ENCODE data around the gene AWAT2.
"Not testable (repeated sequence)": the region's sequence is repeated elsewhere in the genome, so short reads cannot be mapped to it uniquely, and the experiment has no call there.

Gene AWAT2

DNA sequence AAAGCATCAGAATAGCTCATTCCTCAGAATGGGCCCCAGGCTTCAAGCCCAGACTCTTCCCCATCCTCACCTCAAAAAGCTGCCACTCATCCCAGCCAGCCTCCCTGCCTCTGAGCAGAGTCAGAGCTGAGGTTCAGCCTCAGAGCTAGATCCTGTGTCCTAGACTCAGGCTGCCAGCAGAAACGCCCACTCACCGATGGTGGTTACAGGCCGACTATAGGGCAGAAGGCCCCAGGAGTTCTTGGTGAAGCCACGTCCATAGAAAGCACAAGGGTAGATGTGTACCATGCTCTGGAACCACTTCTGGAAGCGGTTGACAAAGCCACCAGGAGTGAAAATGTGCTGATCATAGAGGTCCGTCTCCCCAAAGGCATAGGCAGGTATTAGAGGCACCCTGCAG is 7.7 kb downstream of the AWAT2 start:
- DNase-seq (ENCODE audit: low spot score), result no peak

DNA sequence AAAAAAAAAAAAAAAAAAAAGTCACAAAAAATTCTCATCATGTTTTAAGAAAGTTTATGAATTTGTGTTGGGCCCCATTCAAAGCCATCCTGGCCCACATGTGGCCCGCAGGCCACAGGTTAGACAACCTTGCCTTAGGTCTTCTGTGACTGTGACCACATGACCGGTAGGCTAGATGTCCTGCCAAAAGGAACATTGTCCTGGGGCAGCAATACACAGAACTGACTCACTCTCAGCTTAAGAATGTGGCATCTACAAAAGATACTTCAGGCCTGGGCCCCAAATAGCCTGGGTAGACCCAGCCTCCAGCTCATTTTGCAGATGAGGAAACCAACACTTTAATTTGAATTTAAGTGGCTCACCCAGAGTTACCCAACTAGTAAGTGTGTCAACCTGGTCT is 10.0 kb downstream of the AWAT2 start:
- no peak for DNase-seq (ENCODE audit: low spot score)

GRCh38 chrX:70038951-70039350 is 10.8 kb downstream of the AWAT2 start:
- DNase-seq (ENCODE audit: low spot score), result no peak

DNA sequence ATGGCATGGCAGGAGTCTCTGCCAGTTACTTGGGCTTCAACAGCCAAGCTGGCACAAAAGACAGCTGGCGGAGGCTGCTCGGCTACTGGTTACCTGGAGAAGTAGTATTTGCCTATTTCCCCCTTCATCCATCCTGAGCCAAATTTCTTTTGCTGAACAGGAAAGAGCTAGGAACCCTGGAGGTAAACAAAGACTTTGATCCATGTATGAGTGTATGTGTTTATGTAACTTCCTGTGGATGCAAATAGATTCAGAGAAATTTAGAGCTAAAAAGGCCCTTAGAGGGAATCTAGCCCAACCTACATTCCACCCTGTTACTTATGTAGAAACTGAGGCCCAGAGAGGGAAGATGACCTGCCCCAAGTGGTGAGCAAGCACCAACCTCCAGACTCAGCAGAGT is 11.2 kb downstream of the AWAT2 start:
- no peak for DNase-seq (ENCODE audit: low spot score)

DNA sequence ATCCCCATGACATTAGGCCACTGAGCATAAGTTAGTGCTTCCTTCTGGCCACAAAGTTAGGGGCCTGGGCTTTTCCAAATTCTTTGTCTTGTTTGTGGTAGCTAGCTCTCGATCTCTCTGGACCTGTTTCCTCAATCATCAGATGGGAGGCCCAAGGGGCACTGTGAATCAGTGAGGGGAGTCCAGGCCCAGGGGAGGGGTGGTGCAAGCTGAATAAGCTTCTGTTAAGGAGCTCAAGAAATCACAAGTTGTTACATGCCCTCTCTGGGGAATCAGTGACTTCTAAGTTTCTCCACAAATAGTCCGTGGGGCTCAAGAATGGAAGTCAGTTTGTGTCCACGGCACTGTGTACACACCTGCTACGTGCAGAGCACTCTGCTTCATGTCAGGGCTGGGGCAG is 15.1 kb downstream of the AWAT2 start:
- no peak for DNase-seq (ENCODE audit: low spot score)

- no peak for DNase-seq (ENCODE audit: low spot score)
Observed at GRCh38 chrX:70033348-70034051, 16.2 kb downstream of the AWAT2 start.

GRCh38 chrX:70032792-70033191 is 16.9 kb downstream of the AWAT2 start:
- DNase-seq (ENCODE audit: low spot score), result no peak

- peak; percentile 45 for DNase-seq (ENCODE audit: low spot score)
Observed at GRCh38 chrX:70030301-70030767, 19.4 kb downstream of the AWAT2 start.

DNA sequence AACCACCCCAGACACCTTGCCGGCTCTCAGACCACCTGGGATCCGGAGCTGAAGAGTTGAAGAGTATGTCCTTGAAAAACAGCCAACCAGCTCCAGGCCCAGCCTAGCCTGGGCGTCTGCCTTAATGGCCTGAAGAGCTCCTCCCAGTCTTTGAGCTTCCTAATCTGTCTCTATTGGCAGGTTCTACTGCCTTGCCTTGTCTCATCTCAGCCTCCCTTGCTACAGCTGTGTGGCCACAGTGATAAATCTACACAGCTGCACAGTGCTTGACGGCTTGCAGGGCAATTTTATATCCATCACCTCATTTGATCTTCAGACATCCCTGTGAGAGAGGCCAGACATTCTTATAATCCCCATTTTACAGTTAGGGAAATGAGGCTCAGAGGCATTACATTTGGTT is 19.9 kb downstream of the AWAT2 start:
- no peak for DNase-seq (ENCODE audit: low spot score)

DNA sequence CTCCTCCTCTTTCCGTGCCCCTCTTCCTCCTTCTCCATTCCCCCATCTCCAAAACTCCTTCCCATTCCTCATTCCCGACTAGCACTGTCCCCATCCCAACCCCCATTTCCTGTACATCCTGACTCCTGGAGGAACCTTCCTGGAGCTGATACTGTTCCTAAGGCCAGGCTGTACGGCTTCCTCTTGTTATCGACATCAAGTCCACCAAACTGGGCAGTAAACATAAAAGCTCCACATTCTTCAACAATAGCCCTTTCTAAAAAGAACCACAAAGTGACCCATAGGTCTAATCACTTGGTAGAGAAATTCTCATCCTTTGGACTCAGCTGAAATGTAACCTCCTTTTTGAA is 22.9 kb downstream of the AWAT2 start:
- DNase-seq (ENCODE audit: low spot score), result no peak

DNA sequence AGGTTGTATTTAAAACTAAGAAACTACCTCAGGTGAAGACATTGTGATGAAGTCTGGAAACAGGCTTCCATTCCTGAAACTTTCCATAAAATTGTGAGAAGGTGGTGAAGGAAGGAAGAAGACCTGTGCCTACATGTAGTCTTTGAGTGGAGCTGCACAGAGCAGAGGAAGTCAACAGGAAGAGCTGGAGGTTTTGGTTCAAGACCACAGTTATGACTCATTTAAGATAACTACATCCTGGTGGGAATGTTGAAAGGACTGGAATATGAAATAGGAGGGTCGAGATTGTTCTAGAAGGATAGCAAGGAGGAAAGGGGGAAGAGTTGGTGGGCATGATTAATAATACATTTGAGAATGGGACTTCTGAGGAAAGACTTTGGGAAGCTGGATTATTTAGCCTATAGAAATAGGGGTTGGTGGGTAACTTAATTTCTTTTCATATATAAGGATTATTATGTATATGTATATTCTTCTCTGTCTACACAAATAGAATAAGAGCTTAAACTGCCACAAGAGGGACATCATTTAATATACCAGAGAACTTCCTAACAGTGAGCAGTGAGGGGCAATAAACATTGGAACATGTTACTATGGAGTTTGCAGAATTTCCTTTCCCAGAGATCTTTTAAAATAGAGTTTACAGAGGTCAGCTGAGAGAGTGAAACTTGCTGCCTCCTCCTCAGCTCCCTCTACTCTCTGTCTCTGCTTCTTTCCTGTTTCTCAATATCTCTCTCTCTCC is 23.5 kb downstream of the AWAT2 start:
- no peak for DNase-seq (ENCODE audit: low spot score)

- no peak for DNase-seq (ENCODE audit: low spot score)
Observed at GRCh38 chrX:70025464-70025863, 24.3 kb downstream of the AWAT2 start.

- no peak for DNase-seq (ENCODE audit: low spot score)
Observed at GRCh38 chrX:70022616-70023015, 27.1 kb downstream of the AWAT2 start.

- peak; percentile 19 for DNase-seq (ENCODE audit: low spot score)
Observed at GRCh38 chrX:70016513-70016912, 33.2 kb downstream of the AWAT2 start.

DNA sequence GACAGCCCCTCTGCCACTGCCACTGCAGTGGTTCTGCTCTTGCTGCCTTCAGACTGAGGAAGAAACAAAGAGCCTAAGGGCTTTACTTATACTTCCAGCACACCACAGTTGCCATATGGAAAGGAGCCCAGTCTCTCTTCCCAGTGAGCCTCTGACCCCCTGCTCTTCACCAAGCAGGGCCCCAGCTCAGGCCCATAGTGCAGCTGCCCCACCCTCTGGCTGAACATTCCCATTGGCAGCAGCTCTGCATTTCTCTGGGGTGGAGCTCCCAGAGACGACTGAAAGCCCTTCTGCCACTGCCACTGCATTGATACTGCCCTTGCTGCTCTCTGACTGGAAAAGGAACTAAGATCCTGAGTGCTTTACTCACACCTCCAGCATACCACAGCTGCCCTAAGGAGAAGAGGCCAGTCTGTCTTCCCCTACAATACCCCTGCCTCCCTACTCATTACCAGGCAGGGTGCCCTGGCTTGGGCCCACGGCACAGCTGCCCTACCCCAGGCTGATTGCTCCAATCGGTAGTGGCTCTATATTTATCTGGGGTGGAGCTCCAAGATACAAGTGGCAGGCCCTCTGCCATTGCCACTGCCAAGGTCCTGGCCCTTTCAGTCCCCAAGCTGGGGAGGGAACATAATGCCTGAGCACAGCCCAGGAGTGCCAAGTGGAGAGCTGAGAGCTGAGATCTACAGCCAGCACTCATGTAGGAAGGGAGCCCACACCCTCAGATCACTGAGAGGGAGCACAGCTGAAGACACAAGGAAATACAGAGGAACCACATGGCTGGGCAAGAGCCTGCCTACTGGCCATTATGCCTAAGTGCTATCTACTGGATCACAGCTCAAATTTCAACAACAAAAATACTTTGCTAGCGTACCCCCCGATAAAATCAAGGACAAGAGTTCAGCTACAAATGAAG is 36.0 kb downstream of the AWAT2 start:
- DNase-seq (ENCODE audit: low spot score), result no peak

DNA sequence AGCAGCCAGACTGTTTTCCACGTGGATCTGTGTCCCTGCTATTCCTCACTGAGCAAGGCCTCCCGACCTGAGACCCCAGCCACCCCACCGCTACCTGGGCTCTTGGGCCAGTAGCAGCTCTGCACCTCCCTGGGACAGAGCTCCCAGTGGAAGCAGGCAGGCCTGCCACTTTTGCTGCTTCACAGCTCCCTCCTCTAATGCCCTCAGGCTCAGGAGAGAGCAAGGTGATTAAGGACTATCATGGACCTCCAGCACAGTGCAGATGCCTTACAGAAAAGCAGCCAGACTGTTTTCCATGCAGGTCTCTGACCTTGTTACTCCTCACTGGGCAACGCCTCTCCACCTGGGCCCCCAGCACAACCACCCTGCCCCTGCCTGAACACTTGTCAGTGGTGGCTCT is 37.0 kb downstream of the AWAT2 start:
- no peak for DNase-seq (ENCODE audit: low spot score)

DNA sequence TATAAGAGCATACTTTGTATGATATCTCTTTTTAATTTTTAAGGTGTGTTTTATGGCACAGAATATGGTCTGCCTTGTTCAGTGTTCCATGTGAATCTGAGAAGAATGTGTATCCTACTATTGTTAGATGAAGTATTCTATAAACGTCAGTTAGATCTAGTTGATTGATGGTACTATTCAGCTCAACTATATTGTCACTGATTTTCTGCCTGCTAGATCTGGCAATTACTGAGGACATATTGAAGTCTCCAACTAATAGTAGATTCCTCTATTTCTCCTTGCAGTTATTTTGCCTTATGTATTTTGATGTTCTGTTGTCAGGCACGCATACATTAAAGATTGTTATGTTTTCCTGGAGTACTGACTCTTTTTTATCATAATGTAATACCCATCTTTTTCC is 39.8 kb downstream of the AWAT2 start:
- no peak for DNase-seq (ENCODE audit: low spot score)

- no peak for DNase-seq (ENCODE audit: low spot score)
Observed at GRCh38 chrX:70009049-70009448, 40.7 kb downstream of the AWAT2 start.

DNA sequence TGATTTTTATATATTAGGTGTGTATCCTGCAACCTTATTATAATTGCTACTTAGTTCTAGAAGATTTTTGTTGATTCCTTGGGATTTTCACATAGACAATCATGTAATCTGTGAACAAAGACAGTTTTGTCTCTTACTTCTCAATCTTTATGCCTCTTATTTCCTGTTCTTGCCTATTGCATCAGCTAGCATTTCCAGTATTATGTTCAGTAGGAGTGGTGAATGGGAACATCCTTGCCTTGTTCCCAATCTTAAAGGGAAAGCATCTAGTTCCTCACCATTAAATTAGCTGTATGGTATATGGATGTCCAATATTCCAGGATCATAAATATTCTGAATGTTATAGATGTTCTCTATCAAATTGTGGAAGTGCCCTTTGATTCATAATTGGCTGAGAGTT is 41.8 kb downstream of the AWAT2 start:
- DNase-seq (ENCODE audit: low spot score), result no peak

- DNase-seq (ENCODE audit: low spot score), result no peak
Observed at GRCh38 chrX:70001708-70002341, 47.9 kb downstream of the AWAT2 start.

DNA sequence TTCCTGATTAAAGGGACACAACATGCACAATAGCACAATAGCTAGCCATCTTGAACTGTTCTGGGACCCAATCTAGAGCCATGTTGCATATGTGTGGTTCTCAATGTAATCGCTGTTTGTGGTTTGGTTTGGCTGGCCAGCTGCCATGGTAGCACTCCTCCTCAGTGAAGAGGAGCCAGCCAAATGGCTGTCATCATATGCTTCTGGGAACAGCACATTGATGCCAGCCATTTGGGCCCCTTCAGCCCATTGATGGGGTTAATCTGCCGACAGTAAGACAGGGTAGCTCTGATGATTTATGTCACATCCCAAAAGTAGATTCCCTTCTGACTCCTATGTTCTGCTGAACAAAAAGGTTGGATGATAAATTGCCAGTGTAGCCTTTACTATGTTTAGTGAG is 48.5 kb downstream of the AWAT2 start:
- no peak for DNase-seq (ENCODE audit: low spot score)

DNA sequence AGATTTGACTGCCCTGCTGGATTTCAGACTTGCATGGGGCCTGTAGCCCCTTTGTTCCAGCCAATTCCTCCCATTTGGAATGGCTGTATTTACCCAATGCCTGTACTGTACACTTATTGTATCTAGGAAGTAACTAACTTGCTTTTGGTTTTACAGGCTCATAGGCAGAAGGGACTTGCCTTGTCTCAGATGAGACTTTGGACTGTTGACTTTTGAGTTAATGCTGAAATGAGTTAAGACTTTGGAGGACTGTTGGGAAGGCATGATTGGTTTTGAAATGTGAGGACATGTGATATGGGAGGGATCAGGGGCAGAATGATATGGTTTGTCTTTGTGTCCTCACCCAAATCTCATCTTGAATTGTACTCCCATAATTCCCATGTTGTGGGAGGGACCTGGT is 51.4 kb downstream of the AWAT2 start:
- not testable (repeated sequence) for DNase-seq (ENCODE audit: low spot score)

Data from CD4-positive, alpha-beta T cell treated with Interleukin-2 at 100 ng/mL for 4 hours (primary cell).